Stimulated activated CD8-positive, alpha-beta memory T cell treated with anti-CD3 and anti-CD28 coated beads, Interleukin-12 subunit alpha, Interleukin-12 subunit beta, amount 100 ng/mL, for 1 hour (primary cell): ENCODE measurements around the gene WNT9A.

Source experiments
- DNase-seq: peaks from one replicate; pipeline ENCODE4 v3.0.0-alpha.2; 2020; ENCODE audit warnings: low read depth

Gene WNT9A

GRCh38 chr1:227954163-227954850 is 6.6 kb upstream of the WNT9A start:
- DNase-seq = no peak

GRCh38 chr1:227953022-227953412 is 5.3 kb upstream of the WNT9A start:
- no peak for DNase-seq

GRCh38 chr1:227952374-227953021 is 4.8 kb upstream of the WNT9A start:
- DNase-seq = no peak

GRCh38 chr1:227951624-227952373 is 4.1 kb upstream of the WNT9A start:
- DNase-seq = no peak

GRCh38 chr1:227950735-227951346 is 3.1 kb upstream of the WNT9A start:
- DNase-seq = no peak

- DNase-seq = no peak
Observed at GRCh38 chr1:227949954-227950734, 2.4 kb upstream of the WNT9A start.

- DNase-seq = no peak
Observed at GRCh38 chr1:227949341-227949921, 1.7 kb upstream of the WNT9A start.

GRCh38 chr1:227948493-227949260 is 945 bp upstream of the WNT9A start:
- DNase-seq = no peak

GRCh38 chr1:227947386-227947675 is 401 bp downstream of the WNT9A start:
- DNase-seq = no peak

GRCh38 chr1:227946624-227947385 is 927 bp downstream of the WNT9A start:
- DNase-seq = peak; percentile 21

- no peak for DNase-seq
Observed at GRCh38 chr1:227945891-227946623, 1.7 kb downstream of the WNT9A start.

- no peak for DNase-seq
Observed at GRCh38 chr1:227944931-227945890, 2.5 kb downstream of the WNT9A start.

- no peak for DNase-seq
Observed at GRCh38 chr1:227944090-227944930, 3.4 kb downstream of the WNT9A start.

- DNase-seq = no peak
Observed at GRCh38 chr1:227943381-227944089, 4.2 kb downstream of the WNT9A start.

GRCh38 chr1:227942716-227943261 is 4.9 kb downstream of the WNT9A start:
- DNase-seq = no peak

GRCh38 chr1:227942021-227942715 is 5.6 kb downstream of the WNT9A start:
- DNase-seq = no peak
